HT1080 (cell line): ENCODE results near the gene OR51I1. TPM values are rescaled to one million over a fixed set of nuclear protein-coding genes. Genes with fewer than 3 reads are reported as not detected.
A peak's percentile ranks its signal among the peaks of the same experiment; 100 is the strongest.

Experiments used
- DNase-seq: peaks from one replicate; pipeline ENCODE4 v3.0.0-alpha.2; 2015; ENCODE audit warnings: low read depth
- polyA plus RNA-seq, 2 experiments: library from polyadenylated mRNA; depleted of rRNA; stranded (reverse); fragments of >200 nt; gene quantifications; 2 replicates each; pipeline ENCODE4 v1.2.3, GENCODE V29; 2015
- total RNA-seq: library from RNA; depleted of rRNA; stranded (reverse); fragments of >200 nt; shearing (Covaris generic); gene quantifications from 2 replicates; pipeline ENCODE4 v1.2.3, GENCODE V29; 2014; rRNA removed

Gene OR51I1, protein sequence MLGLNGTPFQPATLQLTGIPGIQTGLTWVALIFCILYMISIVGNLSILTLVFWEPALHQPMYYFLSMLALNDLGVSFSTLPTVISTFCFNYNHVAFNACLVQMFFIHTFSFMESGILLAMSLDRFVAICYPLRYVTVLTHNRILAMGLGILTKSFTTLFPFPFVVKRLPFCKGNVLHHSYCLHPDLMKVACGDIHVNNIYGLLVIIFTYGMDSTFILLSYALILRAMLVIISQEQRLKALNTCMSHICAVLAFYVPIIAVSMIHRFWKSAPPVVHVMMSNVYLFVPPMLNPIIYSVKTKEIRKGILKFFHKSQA
- total RNA-seq = 2.9 and 3.1 TPM in 2 replicates
- polyA plus RNA-seq (2015; cell fraction: cytosol; rRNA removed) = 0.38 TPM in 1 of 2 replicates, not detected in the other
- polyA plus RNA-seq (2015; cell fraction: nucleus; rRNA removed) = 1.0 and 1.7 TPM in 2 replicates

DNA sequence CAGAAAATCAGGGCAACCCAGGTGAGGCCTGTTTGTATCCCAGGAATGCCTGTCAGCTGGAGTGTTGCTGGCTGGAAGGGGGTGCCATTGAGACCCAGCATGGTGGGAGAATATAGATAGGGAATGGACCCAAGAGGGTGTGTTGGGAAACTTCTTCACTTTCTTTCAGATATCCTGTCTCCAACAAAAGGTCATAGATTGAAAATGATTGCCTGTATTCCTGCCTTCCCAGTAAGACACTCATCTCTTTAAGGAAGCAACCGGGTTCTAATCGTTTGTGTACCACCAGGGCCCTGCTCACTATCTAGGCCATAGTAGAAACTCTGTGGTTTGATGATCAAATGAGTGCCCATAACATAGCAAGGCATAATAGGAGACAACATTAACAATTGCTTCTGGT, at the start of gene OR51I1:
Gene OR51I1, minus strand, starts transcription at position 101 of the 400 bp plus-strand sequence. Its CDS starts 0 bp downstream, at position 101.
- no peak for DNase-seq

DNA sequence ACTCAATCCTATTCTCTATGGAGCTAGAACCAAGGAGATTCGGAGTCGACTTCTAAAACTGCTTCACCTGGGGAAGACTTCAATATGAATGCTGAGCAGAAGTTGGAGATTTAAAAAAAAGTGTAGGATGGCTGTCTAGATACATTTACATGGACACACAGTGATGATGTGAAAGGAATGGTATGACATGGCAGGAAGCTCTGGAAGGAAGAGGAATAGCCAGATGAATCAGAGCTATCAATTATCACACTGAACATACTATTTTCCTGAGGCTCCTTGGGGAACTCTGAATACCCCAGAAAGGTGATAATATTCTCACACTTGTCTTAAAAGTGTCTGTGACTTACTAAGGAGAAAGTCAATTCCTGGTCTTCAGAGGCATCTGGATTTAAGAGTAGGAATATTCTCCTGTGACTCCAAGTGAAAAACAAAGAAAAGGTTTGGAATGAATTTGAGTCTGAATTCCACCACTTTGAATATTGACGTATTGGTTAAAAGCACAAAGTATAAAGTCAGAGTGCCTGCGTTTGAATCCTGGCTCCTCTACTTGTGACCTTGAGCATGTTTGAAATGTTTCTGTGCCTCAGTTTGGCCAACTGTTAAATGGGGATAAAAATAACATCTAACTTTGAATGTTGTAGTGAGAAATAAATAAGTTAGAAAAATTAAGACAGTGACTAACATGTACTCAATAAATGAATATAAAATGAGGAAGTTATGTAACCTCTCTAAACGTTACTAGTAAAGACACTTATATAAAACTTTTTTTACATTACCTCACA, 48.5 kb upstream of the OR51I1 start:
- peak; percentile 64 for DNase-seq

DNA sequence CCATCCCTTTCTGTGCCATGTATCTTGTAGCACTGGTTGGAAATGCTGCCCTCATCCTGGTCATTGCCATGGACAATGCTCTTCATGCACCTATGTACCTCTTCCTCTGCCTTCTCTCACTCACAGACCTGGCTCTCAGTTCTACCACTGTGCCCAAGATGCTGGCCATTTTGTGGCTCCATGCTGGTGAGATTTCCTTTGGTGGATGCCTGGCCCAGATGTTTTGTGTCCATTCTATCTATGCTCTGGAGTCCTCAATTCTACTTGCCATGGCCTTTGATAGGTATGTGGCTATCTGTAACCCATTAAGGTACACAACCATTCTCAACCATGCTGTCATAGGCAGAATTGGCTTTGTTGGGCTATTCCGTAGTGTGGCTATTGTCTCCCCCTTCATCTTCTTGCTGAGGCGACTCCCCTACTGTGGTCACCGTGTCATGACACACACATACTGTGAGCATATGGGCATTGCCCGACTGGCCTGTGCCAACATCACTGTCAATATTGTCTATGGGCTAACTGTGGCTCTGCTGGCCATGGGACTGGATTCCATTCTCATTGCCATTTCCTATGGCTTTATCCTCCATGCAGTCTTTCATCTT, 47.6 kb upstream of the OR51I1 start:
- DNase-seq = no peak

DNA sequence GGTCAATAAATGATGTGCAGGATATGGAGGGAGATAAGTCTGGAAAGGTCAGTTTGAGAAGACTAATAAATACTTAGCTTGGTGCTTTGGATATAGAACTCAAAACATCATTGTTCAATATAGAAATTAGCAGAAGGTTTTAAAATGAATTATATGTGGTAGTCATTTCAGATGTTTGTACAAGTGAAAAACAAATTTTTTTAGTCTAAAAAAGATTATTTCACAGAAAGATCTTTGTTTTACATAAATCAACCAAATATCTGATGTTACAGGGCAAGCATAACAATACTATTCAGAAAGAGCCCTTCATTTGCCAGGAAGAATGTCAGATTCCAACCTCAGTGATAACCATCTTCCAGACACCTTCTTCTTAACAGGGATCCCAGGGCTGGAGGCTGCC, 47.1 kb upstream of the OR51I1 start, which contains the start of gene OR52D1:
Gene OR52D1, plus strand, starts transcription at position 301 of the 400 bp plus-strand sequence. Its CDS starts 22 bp downstream, at position 323.
- DNase-seq = no peak

DNA sequence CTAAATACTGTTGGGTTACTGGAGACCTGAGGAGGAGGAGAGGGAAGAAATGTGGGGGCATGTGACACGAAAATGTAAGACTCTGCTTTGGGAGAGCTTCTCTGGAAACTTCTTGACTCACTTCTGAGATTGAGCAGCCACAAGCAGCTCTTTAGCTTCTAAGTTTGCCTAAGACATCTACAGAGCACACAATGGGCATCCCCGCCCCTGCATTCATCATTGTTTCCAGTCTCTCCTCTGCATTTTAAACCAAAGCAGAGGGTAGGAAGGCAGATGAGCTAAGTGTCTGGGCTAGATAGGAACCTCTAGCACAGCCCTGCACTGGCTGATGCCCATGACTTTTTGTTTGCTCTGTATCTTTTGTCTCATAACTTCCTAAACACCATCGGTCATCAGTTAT, 45.1 kb upstream of the OR51I1 start:
- DNase-seq = no peak

DNA sequence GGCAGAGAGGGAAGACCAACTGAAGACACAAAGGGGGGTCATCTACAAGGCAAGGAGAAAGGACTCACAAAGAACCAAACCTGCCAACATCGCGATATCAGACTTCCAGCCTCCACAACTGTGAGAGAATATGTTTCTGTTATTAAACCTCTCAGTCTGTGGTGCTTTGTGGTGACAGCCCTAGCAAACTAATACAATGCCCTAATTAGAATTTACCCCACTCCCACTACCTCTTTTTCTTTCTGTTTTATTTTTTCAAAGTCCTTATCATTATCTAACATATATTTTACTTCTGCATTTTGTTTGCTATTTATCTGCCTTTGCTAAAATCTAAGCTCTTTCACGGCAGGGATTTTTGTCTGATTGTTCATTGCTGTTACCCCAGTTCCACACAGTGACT, 44.7 kb upstream of the OR51I1 start:
- no peak for DNase-seq

DNA sequence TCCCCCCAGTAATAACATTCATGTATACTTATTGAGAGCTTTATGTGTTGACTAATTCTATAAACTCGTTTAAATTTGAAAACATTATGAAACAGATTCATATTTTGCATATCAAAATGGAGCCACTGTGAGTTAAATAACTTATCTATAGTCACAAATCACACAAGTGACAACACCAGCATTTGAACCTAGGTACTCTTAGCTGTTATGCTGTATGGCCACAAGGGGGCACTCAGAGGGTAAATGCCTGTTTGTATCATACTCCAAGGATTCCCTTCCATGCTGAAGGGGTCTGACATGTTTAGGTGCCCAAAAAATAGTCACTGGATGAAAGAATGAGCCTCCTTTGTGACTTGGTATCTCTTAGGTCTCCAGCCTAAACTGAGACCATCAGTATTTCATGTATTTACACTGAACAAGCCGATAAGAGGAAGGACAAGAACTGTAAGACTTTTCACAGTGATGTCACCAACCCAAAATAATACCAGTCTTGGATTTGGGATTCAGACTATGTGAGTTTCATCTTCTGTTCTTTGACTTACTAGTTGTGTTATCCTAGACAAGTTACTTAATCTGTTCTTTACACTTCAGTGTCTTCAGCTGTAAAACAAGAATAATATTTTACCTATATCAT, 35.0 kb upstream of the OR51I1 start:
- no peak for DNase-seq

DNA sequence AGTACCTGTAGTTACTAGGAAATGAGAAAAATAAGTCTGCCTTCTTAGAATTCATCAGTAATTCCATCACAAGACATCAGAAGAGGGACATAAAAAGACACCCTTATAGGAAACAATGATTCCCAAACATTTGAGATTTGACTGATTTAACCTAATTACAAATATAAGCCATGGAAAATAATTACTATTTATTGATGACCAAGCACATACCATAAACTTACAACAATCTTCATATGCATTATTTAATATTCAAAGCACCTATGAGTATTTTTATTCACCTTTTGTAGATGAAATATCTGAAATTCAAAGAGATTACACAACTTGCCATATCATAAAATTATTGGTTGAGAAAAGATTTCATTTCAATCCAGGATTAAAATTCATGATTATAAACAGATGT, 32.6 kb upstream of the OR51I1 start:
- DNase-seq = no peak

DNA sequence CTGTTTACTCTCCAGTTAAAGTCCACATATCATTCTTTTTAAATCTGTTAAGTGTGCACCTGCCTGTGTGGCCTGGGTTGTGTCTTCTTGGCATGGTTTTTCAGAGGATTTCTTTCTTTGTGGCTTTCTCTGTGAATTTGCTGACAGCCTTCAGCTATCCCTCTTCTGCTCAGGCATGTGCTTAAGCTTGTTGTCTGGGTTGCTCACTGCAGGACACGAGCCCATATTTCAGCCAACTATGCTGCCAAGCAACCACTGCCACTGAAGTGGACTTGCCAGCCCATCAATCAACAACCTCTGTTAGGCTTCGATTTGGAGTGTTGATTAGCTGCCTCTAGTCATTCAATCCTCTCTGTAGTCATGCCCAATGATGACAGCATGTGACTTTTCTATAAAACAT, 26.2 kb upstream of the OR51I1 start:
- DNase-seq = no peak

DNA sequence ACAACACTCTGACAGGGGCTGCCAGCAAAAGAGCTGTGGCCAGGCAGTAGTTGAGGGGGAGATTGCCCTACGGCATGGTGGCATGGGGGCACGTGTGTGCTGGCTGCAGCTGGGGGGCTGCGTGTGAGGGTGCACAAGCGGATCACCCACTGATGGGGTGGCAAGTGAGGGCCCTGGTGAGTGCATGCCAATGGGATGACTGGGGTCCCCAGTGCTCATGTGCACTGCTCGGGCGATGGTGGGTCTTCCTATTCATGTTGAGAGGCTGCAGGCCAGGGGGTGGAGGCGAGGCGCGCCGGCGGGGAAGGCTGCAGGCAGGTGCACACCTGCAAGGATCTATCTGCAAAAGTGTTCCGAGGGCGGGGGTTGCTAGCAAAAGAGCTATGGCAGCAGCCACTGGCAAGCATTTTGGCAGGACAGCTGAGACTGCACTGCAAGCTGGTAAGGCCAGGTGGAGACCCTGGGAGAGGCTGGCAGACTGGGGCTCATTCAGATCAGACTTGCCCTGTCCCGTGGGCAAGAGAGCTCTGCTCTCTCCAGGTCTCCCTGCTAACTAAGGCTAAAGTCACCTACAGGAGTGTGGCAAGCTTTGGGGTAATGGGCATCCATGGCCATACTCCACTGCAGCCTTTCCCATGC, 19.8 kb upstream of the OR51I1 start:
- DNase-seq = no peak

DNA sequence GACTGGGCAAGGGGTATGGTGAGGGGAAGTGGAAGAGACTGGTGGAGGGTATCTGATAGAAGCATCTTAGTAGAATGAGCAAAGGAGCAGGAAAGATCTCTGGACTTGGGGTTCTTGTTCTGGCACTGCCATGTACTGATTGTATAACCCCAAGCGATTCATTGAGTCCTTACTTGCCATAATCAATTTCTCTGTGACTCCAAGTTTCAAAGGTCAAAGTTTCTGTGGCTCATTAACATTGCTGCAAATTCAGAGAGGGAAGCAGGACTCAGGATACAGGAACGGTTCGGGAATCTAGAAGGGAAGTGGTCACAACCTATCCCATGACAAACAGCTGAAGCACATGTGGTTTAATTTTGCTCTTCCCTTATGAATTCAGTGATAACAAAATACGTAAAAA, 8.1 kb upstream of the OR51I1 start:
- DNase-seq = no peak

DNA sequence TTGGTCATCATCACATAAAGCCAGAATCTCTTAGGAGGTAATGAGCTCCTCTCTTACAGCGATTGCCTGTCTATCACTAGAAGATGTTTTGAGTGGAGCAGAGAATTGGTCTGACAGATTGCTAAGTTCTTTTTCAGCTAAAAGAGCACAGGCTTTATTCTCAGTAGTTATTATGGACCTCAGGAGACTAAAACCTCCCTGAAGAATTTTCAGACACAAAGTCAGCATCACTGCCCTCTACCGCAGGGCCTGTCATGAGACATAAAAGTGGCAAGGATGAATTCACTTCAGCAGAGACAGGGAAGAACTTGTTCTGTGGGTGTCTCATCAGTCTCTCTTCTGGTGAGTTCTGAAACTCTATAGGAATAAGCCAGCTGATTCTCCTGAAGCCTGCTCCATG, 7.7 kb upstream of the OR51I1 start, which contains the start of gene OR51I2:
Gene OR51I2, plus strand, starts transcription at position 301 of the 400 bp plus-strand sequence. CDS start 4,166 bp downstream, outside the sequence.
- no peak for DNase-seq

DNA sequence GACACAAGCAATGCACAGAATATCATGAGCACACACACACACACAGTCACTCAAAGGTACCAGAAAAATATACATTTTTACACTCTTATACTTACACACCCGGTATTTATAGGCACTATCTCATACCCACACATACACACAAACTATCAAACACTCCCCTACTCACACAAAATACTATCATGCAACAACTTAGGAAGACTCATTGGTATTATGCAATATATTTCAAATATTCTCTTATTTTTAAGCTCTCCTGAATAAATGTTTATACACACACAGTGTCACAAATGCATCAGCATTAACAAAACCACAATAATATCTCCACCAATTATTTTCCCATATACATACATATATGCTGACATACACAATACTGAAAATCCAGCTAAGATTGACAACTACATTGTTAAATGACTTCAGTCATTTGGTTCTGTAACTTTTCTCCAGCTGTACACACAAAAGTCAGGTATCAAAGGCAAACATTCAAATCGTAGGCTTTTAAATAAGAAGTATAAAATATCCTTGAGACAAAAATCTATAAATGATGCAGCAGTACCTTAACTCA, 2.6 kb upstream of the OR51I1 start:
- no peak for DNase-seq

DNA sequence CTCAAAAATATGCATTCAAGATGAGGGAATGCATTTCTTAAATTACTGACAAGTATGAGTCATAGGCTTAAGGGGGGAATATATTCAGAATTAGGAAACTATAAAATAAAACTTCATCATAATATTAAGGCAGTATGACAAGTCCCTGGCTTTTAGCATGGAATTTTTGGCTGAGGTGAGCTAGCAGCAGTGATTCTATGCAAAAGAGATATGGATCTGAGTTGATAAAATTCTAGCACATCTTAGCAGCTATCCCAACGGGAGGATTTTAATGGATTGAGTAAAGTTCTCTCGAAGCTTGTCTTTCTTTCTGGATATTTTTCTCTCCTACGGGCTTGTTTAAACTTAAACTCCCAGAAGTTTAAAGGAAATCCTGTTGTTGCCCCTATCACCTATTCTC, 18.2 kb downstream of the OR51I1 start:
- DNase-seq = no peak

DNA sequence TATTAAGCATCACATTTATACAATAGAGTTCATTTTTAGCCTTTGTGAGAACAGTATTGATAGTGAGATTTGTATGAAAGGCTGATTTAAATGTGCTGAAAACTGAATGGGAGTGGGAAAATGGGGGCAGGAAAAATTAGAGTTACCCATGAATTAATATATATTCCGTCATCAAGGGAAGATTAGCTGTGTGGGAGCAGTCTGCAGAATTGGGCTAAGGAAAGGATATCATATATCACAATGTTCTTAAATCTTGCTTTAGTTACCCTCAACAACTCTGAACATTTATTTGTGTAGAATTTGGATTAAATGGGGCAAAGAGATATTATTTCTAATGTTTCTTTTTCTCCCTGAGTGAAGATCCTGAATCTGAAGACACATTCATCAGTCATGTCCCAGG, 19.5 kb downstream of the OR51I1 start, which contains the start of gene OR51Q1:
Gene OR51Q1, plus strand, starts transcription at position 301 of the 400 bp plus-strand sequence. Its CDS starts 90 bp downstream, at position 391.
- DNase-seq = no peak

DNA sequence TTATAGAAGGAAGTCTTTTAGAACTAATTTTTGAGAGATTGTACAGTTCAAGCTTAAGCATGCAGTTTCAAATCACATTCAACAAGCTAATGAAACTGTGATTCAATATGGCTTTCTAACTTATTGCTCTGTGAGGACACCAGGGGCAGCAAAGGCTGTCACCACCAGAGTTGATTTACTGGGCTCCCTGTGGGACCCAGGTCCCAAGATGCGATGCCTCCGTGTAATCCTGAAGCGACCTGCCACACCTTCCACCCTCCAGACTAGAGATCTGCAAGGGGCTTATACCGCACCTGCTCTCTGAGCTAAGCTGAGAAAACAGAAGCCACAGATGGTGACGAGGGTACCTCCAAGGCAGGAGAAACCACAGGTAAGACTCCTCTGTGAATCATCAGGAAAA, 20.3 kb downstream of the OR51I1 start:
- no peak for DNase-seq

DNA sequence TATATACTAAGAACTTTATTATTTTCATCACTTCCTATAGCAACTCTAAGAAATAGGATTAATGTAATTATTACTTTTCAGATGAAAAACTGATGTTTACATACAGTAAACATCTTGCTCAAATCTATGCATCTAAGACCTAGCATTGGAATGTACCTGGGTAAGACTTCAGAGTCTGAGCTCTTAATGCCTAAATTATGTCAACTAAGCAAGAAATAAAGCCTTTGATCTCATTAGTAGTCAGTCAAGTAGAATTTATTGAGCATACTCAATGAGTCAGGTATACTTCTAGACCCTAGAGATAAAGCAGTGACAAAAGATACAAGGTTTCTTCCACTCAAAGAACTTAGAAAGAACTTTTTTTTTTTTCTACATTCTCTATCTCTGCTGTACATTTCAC, 36.1 kb downstream of the OR51I1 start:
- DNase-seq = no peak

DNA sequence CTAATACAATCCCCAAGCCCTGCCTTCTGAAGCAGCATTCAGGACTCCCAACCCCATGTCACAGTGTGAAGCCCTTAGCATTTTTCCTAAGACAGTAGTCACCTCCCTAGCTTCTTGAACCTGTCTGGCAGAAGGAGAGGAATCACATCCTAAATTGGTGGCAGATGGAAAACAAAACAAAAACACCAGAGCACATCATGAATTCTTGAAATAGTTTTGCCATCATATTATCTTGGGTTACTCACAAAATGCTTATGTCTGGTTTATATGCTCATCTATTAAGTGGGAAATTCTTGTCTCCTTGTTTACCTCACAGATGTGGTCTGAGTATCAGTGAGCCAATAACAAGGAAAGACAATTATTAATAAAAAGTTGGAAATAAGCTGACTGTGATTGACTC, 42.4 kb downstream of the OR51I1 start:
- no peak for DNase-seq

DNA sequence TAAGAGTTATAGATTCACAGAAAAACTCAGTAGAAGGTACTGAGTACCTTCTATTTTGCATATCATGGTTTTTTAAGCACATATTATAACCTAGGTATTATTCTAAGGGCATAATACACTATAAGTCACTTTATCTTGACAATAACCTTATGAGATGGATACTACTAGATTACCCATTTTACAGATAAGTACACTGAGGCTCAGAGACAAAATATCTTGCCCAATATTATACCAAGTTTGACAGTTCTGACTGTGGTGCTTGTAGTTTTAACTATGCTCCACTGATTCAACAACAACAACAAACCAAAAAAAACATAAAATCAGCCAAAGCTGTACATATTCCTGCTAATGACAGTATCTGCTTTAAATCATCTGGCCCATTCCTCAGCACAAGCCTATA, 47.2 kb downstream of the OR51I1 start:
- no peak for DNase-seq
